Measurements from ENCODE around the gene USP37. TPM values are rescaled to one million over a fixed set of nuclear protein-coding genes. Genes with fewer than 3 reads are reported as not detected.

The USP37 gene
- total and polyA plus RNA-seq, 2 of the 13 experiments (the other 11 are each of a cell fraction or from before 2014, with no cell fraction given): 6.5 to 30.6 TPM

GRCh38 chr2:218406209-218406948, 161.8 kb downstream of the USP37 start (continued):
- TF ChIP-seq TFDP2 (CRISPR knock-in tag; IDR thresholded peaks at IDR 0.05) (peak; percentile 66), U2AF1 (optimal IDR thresholded peaks at IDR 0.05; ENCODE audit: low read depth, low read length) (peak; percentile 51), ZNF572 (CRISPR knock-in tag; IDR thresholded peaks at IDR 0.05) (no peak), ZNF124 (CRISPR knock-in tag; IDR thresholded peaks at IDR 0.05) (no peak), ZNF816 (CRISPR knock-in tag; IDR thresholded peaks at IDR 0.05; ENCODE audit: borderline replicate concordance) (0 out of 2 replicates have a peak, but pooled peaks have one; percentile 70), ZNF335 (CRISPR knock-in tag; IDR thresholded peaks at IDR 0.05) (no peak), ZBTB8A (CRISPR knock-in tag; IDR thresholded peaks at IDR 0.05; ENCODE audit: borderline replicate concordance, low read depth) (no peak), BORCS8-MEF2B (CRISPR knock-in tag; IDR thresholded peaks at IDR 0.05) (peak; percentile 66), ZNF225 (CRISPR knock-in tag; IDR thresholded peaks at IDR 0.05) (0 out of 2 replicates have a peak, but pooled peaks have one; percentile 27), KLF9 (CRISPR knock-in tag; IDR thresholded peaks at IDR 0.05; ENCODE audit: low read depth) (0 out of 2 replicates have a peak, but pooled peaks have one; percentile 12), RFX5 (IDR thresholded peaks at IDR 0.05; ENCODE audit: low read depth, low read length) (0 out of 2 replicates have a peak, but pooled peaks have one; percentile 28), ZBTB38 (CRISPR knock-in tag; IDR thresholded peaks at IDR 0.05) (0 out of 2 replicates have a peak, but pooled peaks have one; percentile 8), AGO2 (optimal IDR thresholded peaks at IDR 0.05; ENCODE audit: low read depth, low read length) (peak; percentile 99), ISX (CRISPR knock-in tag; conservative IDR thresholded peaks at IDR 0.05) (no peak; the same call in 1 of the 2 replicates), GFI1 (CRISPR knock-in tag; IDR thresholded peaks at IDR 0.05; ENCODE audit: borderline replicate concordance) (no peak; the same call in 1 of the 2 replicates), ELF3 (CRISPR knock-in tag; IDR thresholded peaks at IDR 0.05) (peak; percentile 77; the same call in 1 of the 2 replicates), KDM1A (CRISPR knock-in tag; IDR thresholded peaks at IDR 0.05) (0 out of 2 replicates have a peak, but pooled peaks have one; percentile 37), ZMYM2 (CRISPR knock-in tag; IDR thresholded peaks at IDR 0.05) (no peak), FOXO4 (CRISPR knock-in tag; conservative IDR thresholded peaks at IDR 0.05) (no peak), ARNT (IDR thresholded peaks at IDR 0.05) (no peak), LCORL (IDR thresholded peaks at IDR 0.05) (no peak), LCORL (CRISPR knock-in tag; IDR thresholded peaks at IDR 0.05) (peak; percentile 20; the same call in 1 of the 2 replicates), NFKBIZ (CRISPR knock-in tag; IDR thresholded peaks at IDR 0.05) (no peak; the same call in 1 of the 2 replicates), DPF2 (CRISPR knock-in tag; IDR thresholded peaks at IDR 0.05; ENCODE audit: borderline replicate concordance, low read depth) (0 out of 2 replicates have a peak, but pooled peaks have one; percentile 9), JUNB (CRISPR knock-in tag; IDR thresholded peaks at IDR 0.05; ENCODE audit: borderline replicate concordance) (no peak), ZNF260 (CRISPR knock-in tag; IDR thresholded peaks at IDR 0.05; ENCODE audit: borderline replicate concordance, low read depth) (peak; percentile 66; the same call in 1 of the 2 replicates), ZKSCAN8 (CRISPR knock-in tag; IDR thresholded peaks at IDR 0.05; ENCODE audit: borderline replicate concordance) (peak; percentile 41), YEATS2 (CRISPR knock-in tag; IDR thresholded peaks at IDR 0.05; ENCODE audit: borderline replicate concordance) (peak; percentile 61), ZNF644 (CRISPR knock-in tag; IDR thresholded peaks at IDR 0.05; ENCODE audit: low read depth) (0 out of 2 replicates have a peak, but pooled peaks have one; percentile 8)
- TF ChIP-seq, protein P1, sequence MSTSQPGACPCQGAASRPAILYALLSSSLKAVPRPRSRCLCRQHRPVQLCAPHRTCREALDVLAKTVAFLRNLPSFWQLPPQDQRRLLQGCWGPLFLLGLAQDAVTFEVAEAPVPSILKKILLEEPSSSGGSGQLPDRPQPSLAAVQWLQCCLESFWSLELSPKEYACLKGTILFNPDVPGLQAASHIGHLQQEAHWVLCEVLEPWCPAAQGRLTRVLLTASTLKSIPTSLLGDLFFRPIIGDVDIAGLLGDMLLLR (CRISPR knock-in tag; IDR thresholded peaks at IDR 0.05): peak; percentile 76

All from HepG2 (cell line).